GM19468 (cell line): ENCODE measurements around the gene MCM10.

ENCODE experiments used
- ATAC-seq: cut with Tn5 transposase; IDR thresholded peaks from one replicate; pipeline ENCODE4 v1.9.1; 2021; ENCODE audit warnings: mild to moderate bottlenecking, moderate library complexity, moderate number of reproducible peaks; ENCODE audit not compliant: unreplicated experiment; ENCODE audit errors: extremely low read depth

The MCM10 gene

GRCh38 chr10:13163859-13164258 lies 2.5 kb downstream of the MCM10 start:
- no peak for ATAC-seq

GRCh38 chr10:13165177-13165576 lies 3.8 kb downstream of the MCM10 start:
- ATAC-seq, result no peak

- ATAC-seq, result no peak
These were observed 6.2 kb downstream of the MCM10 start for GRCh38 chr10:13167568-13167967.

GRCh38 chr10:13168781-13169180 lies 7.4 kb downstream of the MCM10 start:
- ATAC-seq, result no peak

- ATAC-seq, result no peak
These were observed 12.3 kb downstream of the MCM10 start for GRCh38 chr10:13173616-13174015.

- ATAC-seq, result no peak
These were observed 19.4 kb downstream of the MCM10 start for GRCh38 chr10:13180788-13181187.

- ATAC-seq, result no peak
These were observed 21.1 kb downstream of the MCM10 start for GRCh38 chr10:13182424-13182823.

GRCh38 chr10:13183625-13184024 lies 22.3 kb downstream of the MCM10 start:
- ATAC-seq, result no peak

GRCh38 chr10:13184276-13184675 lies 22.9 kb downstream of the MCM10 start:
- ATAC-seq, result no peak

GRCh38 chr10:13184730-13185514 lies 23.6 kb downstream of the MCM10 start:
- no peak for ATAC-seq

GRCh38 chr10:13187135-13187534 lies 25.8 kb downstream of the MCM10 start:
- ATAC-seq, result no peak

GRCh38 chr10:13188593-13188992 lies 27.2 kb downstream of the MCM10 start:
- no peak for ATAC-seq

GRCh38 chr10:13189961-13190360 lies 28.6 kb downstream of the MCM10 start:
- no peak for ATAC-seq

GRCh38 chr10:13190816-13191215 lies 29.5 kb downstream of the MCM10 start:
- no peak for ATAC-seq

- no peak for ATAC-seq
These were observed 30.0 kb downstream of the MCM10 start for GRCh38 chr10:13191362-13191761.

GRCh38 chr10:13193637-13194036 lies 32.3 kb downstream of the MCM10 start:
- ATAC-seq, result no peak

- no peak for ATAC-seq
These were observed 33.7 kb downstream of the MCM10 start for GRCh38 chr10:13195016-13195415.

- no peak for ATAC-seq
These were observed 39.8 kb downstream of the MCM10 start for GRCh38 chr10:13201132-13201531.

- ATAC-seq, result no peak
These were observed 44.7 kb downstream of the MCM10 start for GRCh38 chr10:13206091-13206490.

GRCh38 chr10:13206546-13207443 lies 45.4 kb downstream of the MCM10 start:
- no peak for ATAC-seq

GRCh38 chr10:13213163-13213562 lies 51.8 kb downstream of the MCM10 start:
- ATAC-seq, result no peak
